Dermis blood vessel endothelial cell (primary cell): ENCODE data around the gene GABARAP. TPM values are rescaled to one million over a fixed set of nuclear protein-coding genes. Genes with fewer than 3 reads are reported as not detected.

ENCODE experiments used
- DNase-seq: peaks from one replicate; pipeline ENCODE4 v3.0.0; 2010
- total RNA-seq: library from RNA; depleted of rRNA; stranded (reverse); fragments of >200 nt; gene quantifications from 2 replicates; pipeline ENCODE4 v1.2.3, GENCODE V29; 2014

GABARAP gene
- total RNA-seq, 1 donor from 2014 or later: 196 TPM

DNA sequence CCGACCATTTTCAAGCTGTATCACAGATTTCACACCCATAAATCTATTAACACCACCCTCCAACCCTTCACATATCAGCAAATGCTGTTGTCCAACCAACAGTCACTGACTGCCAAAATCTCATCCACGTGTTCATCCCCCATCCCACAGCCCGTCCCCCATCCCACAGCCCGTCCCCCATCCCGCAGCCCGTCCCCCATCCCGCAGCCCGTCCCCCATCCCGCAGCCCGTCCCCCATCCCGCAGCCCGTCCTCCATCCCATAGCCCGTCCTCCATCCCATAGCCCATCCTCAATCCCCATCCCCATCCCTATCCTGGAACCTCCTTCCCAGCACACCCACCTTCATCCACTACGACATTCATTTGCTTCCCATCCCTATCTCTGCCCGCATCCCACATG, 36.7 kb downstream of the GABARAP start:
- no peak for DNase-seq

DNA sequence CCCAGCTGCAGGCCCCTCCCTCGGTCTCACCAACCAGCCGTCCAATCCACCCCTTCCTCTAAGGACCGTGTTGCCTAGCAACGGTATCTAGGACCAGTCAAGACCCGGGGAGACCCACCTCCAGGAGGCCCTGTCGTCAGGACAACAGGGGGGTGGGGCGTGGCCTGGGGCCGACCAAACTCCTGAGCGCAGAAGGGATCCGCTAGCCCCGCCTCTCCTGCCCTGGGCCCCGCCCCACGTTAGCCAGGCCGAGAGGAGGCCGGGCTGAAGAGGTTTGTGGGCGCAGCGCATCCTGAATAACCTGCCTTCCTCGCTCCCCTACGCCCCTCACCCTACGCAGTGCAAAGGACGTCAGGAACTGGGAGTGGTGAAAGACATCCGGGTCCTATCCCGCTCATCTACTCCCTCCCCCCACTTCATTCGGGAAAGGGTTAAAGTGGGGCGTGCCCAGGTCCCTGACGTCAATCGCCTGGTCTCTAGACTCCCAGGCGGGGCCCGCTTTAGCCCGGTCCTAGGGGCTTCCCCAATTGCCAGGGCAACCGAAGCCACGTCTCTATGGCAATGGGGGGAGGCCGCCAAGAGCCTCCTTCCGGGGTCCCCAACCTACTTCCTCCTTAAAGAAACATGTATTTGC, 37.3 kb downstream of the GABARAP start:
- peak; percentile 73 for DNase-seq

DNA sequence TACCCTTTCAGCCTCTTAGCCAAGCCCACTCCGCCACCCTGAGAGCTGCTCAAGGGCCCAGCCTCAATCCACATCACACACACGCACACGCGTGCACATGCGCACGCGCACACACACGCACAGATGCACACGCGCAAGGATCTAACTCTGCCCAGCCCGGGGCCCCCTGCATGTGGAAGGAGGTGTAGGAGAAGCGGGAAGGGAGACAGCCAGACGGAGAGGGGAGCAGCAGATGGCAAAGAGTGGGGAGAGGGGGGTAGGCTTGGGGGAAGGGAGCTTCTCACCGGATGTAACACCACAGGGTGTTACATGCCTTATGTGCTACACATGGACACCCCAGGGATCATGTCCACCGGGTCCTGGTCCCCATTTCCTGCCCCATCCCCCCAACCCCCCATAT, 37.9 kb downstream of the GABARAP start:
- no peak for DNase-seq

DNA sequence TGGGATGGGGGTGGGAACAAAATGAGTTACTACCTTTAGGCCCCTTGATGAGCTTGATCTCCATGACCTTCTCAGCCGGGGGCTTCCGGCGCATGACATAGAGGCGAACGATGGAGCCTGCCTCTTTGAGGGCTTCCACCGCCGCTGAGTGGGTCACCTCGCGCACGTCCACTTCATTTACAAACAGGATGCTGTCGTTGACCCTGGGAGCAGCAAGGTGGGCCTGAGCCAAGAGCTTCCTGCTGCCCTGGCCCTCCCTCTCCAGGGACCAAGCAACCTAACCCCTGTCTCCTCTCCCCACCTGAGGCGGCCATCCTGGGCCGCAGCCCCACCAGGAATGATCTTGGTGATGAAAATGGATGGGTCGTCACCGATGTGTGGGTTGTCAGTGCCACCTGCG, 38.9 kb downstream of the GABARAP start:
- no peak for DNase-seq

DNA sequence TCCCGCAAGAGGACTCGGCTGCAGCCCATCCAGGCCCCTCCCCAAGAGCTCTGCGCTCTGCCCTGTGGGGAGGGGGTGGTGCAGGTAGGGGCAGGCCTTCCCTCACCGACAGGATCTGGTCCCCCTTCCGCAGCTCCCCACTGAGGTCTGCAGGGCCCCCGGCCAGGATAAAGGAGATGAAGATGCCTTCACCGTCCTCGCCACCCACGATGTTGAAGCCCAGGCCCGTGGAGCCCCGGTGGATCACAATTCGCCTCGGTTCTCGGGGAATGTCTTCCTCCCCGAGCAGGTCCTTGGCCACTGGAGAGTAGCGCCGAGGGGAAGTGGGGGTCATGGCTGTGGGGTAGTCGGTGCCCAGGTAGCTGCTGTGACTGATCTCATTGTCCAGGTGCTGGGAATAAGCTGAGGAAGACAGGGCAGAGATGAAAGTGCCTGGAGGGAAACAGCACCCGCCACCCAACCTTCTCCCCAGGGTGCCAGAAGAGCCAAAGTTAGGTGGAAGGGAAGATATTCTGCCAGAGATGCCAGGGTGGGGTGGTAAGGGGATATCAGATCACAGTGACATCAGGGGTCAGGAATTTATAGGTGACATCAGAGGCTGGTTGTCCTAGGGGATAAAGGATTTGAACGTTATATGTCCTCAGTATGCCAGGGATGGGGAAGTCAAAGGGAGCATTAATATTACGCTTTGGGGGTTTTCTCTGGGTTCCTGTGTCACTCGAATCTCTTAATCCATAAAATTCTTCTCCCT, 45.4 kb downstream of the GABARAP start:
- no peak for DNase-seq

DNA sequence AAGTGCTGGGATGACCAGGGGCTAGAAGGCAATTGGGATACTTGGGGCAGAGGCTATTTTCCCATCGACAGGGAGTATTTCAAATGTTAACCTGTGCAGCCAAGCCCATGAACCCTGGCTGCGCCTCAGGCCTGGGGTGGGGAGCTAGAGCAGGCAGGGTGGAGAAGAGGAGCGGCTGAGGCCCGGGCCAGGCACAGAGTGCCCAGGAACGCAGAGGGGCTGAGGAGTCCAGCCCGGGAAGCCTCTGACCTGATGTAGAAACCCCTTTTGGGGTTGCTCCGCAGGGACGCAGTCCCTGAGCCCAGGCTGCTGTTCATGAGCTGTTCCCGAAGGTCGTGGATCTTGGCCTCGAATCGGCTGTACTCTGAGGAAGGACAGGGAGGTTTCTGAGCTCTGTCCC, 46.3 kb downstream of the GABARAP start:
- DNase-seq: no peak

DNA sequence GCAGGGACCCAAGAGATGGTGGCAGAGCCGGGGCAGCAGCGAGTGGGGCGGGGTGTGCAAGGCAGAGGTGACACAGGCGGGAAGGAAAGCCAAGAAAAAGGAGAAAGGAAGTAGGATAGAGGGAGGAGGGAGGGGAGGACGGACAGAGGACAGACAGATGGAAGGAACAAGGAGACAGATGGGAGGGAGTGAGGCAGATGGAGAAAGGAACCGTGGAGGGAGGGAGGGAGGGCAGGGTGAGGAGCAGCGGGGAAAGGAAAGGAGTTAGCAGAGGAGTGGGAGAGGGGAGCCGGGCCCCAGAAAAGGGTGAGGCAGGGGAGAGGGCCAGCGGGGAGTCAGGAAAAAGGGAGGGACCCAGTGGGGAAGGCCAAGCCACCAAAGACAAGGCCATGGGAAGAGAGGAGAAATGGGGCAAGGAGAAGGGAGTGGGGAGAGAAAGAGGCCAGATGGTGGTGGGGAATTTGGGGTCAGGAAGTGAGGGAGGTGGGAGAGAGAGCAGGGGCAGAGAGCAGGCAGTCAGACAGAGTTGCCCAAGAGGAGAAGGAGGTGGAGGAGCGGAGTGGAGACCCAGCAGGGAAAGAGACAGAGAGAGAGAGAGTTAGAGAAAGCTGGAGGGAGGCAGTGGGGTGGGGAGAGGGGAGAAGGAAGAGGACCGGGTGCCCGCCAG, 49.8 kb downstream of the GABARAP start:
- no peak for DNase-seq

DNA sequence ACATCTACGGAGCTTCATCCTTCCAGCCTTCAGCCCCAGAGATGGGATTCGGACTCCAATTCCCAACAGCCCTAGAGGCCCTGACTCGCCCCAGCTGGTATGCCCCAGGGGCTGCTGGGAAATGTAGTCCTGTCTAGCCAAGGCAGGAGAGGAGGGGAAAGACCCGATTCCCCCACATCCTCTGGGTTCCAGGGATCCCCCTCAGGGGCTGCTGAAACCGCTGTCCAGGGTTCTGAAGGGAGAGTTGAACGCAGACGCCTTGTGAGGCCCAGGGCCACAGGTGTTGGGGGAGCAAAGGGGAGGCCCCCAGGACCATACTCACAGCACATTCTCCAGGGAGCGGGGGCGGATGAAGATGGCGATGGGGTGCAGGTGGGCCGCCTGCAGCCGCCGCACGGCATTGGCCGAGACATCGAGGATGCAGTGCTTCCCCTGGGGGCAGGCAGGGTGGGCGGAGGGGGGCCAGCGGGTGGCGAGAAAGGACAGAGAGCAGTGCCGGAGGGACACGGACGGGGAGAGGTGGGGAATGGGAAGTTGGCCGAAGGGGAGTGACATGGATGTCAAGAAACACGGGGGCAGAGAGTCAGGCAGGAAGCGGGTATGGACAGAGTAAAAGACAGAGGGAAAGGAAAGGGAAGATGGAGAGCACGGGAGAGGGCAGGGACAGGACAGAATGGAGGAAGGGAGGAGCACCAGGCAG, 50.5 kb downstream of the GABARAP start:
- peak; percentile 45 for DNase-seq

DNA sequence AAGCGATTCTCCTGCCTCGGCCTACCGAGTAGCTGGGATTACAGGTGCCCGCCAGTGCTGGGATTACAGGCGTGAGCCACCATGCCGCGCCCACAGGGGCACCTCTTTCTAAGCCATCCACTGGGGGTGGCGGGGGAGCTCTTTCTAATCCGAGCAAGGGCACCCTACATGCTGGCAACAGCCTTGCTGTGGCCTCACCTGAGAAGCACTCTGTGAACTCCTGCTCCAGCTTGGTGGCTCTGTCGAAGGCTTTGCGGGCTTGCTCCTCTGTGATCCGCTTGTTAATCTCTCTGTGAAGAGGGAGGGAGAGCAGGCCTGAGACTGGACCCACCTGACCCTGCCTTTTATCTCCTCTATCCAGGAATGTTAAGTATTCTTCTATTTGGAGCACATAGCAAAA, 51.2 kb downstream of the GABARAP start:
- no peak for DNase-seq

DNA sequence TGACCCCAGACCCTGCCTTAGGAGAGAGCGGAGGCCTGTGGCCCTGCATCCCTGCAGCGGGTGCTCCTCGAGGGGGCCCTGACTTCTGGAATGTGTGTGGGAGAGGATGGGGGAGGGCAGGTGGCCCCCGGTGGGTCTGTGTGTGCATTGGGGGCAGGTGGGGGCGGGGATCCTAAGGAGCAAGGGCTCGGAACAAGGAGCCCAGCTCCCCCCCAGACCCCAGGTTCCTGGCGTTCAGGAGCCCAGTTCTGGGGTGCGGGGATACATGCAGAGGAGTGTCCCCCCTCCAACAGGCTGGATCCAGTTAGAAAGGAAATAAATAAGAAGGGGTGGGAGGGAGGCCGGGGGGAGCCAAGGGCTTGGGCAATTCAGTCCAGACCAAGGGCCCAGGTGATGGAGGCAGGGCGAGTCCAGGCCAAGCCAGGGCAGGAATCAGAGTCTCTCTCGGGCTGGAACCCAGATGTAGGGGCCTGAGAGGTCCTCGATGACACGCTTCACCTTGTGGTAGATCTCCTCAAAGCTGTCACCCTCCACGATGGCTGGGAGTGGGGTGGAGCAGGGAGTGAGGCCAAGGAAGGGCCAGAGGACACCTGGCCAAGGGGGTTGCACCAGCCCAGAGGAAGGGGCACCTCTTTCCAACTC, 51.9 kb downstream of the GABARAP start:
- no peak for DNase-seq

Other genes with a start within 250 kb of the GABARAP start
- not detected in 2 replicates for gene ALOX12, start 246.4 kb downstream of the GABARAP start, total RNA-seq
- gene RNASEK, start 229.8 kb downstream of the GABARAP start, total RNA-seq: 28.1 and 47.9 TPM in 2 replicates
- 86.6 and 140 TPM in 2 replicates for gene BCL6B, start 219.4 kb downstream of the GABARAP start, total RNA-seq
- gene SLC16A13, start 206.4 kb downstream of the GABARAP start, total RNA-seq: 1.7 and 2.2 TPM in 2 replicates
- 1.1 and 1.5 TPM in 2 replicates for gene SLC16A11, start 198.4 kb downstream of the GABARAP start, total RNA-seq
- gene CLEC10A, start 162.2 kb downstream of the GABARAP start, total RNA-seq: 0.60 and 1.5 TPM in 2 replicates
- not detected in 2 replicates for gene ASGR2, start 127.6 kb downstream of the GABARAP start, total RNA-seq
- 9.5 and 18.2 TPM in 2 replicates for gene ASGR1, start 63.1 kb downstream of the GABARAP start, total RNA-seq
- 13.4 and 21.5 TPM in 2 replicates for gene DLG4, start 22.6 kb downstream of the GABARAP start, total RNA-seq
- gene ACADVL, start 22.5 kb downstream of the GABARAP start, total RNA-seq: 196 and 385 TPM in 2 replicates
- 32.8 and 45.7 TPM in 2 replicates for gene DVL2, start 7.9 kb downstream of the GABARAP start, total RNA-seq
- gene PHF23, start 3.0 kb downstream of the GABARAP start, total RNA-seq: 41.4 and 42.8 TPM in 2 replicates
- 25.2 and 56.5 TPM in 2 replicates for gene CTDNEP1, start 9.3 kb upstream of the GABARAP start, total RNA-seq
- gene ELP5, start 9.8 kb upstream of the GABARAP start, total RNA-seq: 33.0 and 52.2 TPM in 2 replicates
- gene CLDN7, start 20.0 kb upstream of the GABARAP start, total RNA-seq: 2.4 and 5.3 TPM in 2 replicates
- gene SLC2A4, start 39.3 kb upstream of the GABARAP start, total RNA-seq: 0.28 and 0.34 TPM in 2 replicates
- gene YBX2, start 52.2 kb upstream of the GABARAP start, total RNA-seq: 0.17 TPM in 1 of 2 replicates, not detected in the other
- gene EIF5A, start 65.2 kb upstream of the GABARAP start, total RNA-seq: 416 and 525 TPM in 2 replicates
- gene GPS2, start 72.9 kb upstream of the GABARAP start, total RNA-seq: 45.2 and 45.6 TPM in 2 replicates
- 17.3 and 23.3 TPM in 2 replicates for gene NEURL4, start 86.9 kb upstream of the GABARAP start, total RNA-seq
- gene ACAP1, start 94.1 kb upstream of the GABARAP start, total RNA-seq: not detected in 2 replicates
- gene KCTD11, start 109.7 kb upstream of the GABARAP start, total RNA-seq: 2.6 and 3.2 TPM in 2 replicates
- not detected in 2 replicates for gene TMEM95, start 112.7 kb upstream of the GABARAP start, total RNA-seq
- 2.2 and 3.6 TPM in 2 replicates for gene TNK1, start 138.6 kb upstream of the GABARAP start, total RNA-seq
- 21.3 and 34.1 TPM in 2 replicates for gene PLSCR3, start 152.1 kb upstream of the GABARAP start, total RNA-seq
- 59.2 and 112 TPM in 2 replicates for gene TMEM256, start 161.6 kb upstream of the GABARAP start, total RNA-seq
- 2.7 and 5.5 TPM in 2 replicates for gene NLGN2, start 165.4 kb upstream of the GABARAP start, total RNA-seq
- not detected in 2 replicates for gene SPEM1, start 177.9 kb upstream of the GABARAP start, total RNA-seq
- not detected in 2 replicates for gene SPEM2, start 183.2 kb upstream of the GABARAP start, total RNA-seq
- gene SPEM3, start 186.4 kb upstream of the GABARAP start, total RNA-seq: not detected in 2 replicates
- gene TMEM102, start 193.0 kb upstream of the GABARAP start, total RNA-seq: 11.3 and 12.9 TPM in 2 replicates
- gene FGF11, start 197.1 kb upstream of the GABARAP start, total RNA-seq: 0.28 and 0.51 TPM in 2 replicates
- 4.6 and 5.8 TPM in 2 replicates for gene CHRNB1, start 202.6 kb upstream of the GABARAP start, total RNA-seq
- 10.4 and 16.4 TPM in 2 replicates for gene ZBTB4, start 237.2 kb upstream of the GABARAP start, total RNA-seq
- not detected in 2 replicates for gene SLC35G6, start 239.0 kb upstream of the GABARAP start, total RNA-seq
- 81.2 and 139 TPM in 2 replicates for gene POLR2A, start 241.9 kb upstream of the GABARAP start, total RNA-seq